DMS114 treated with DMSO at 0.1 percent for 48 hours (cell line): ENCODE measurements around the gene FAM53C.
"Not testable (repeated sequence)": the region's sequence is repeated elsewhere in the genome, so short reads cannot be mapped to it uniquely, and the experiment has no call there.

Experiments used
- DNase-seq: peaks from one replicate; lab custom pipeline; 2025; ENCODE audit not compliant: unreplicated experiment; lab: John Stamatoyannopoulos, UW

Gene FAM53C

GRCh38 chr5:138337685-138338410, at the start of gene FAM53C:
Gene FAM53C (plus strand): TSS chr5:138338266. CDS start chr5:138341336, 3,070 bp downstream.
- DNase-seq: peak; percentile 91

- DNase-seq: no peak
These were observed 48.8 kb upstream of the FAM53C start for GRCh38 chr5:138289296-138289695.

GRCh38 chr5:138303372-138303771, 34.7 kb upstream of the FAM53C start:
- no peak for DNase-seq

DNA sequence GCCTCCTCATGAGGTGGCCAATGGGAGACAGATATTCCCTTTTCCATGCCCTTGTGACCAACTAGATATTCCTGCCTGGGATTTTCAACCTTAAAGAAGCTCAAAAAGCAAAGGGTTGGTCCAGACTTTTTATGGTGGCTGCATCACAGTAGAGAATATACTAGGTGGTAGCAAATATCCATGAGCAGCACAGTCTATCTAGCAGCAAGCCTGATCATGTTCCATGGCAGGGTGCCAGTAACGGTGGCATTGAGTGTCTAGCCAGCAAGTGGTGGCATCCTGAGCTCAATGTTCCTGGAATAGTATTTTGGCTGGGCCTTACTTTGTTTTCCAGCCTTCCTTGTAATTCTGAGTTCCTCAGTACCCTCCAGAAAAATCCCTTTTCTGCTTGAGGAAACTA, 32.3 kb upstream of the FAM53C start:
- DNase-seq: no peak

DNA sequence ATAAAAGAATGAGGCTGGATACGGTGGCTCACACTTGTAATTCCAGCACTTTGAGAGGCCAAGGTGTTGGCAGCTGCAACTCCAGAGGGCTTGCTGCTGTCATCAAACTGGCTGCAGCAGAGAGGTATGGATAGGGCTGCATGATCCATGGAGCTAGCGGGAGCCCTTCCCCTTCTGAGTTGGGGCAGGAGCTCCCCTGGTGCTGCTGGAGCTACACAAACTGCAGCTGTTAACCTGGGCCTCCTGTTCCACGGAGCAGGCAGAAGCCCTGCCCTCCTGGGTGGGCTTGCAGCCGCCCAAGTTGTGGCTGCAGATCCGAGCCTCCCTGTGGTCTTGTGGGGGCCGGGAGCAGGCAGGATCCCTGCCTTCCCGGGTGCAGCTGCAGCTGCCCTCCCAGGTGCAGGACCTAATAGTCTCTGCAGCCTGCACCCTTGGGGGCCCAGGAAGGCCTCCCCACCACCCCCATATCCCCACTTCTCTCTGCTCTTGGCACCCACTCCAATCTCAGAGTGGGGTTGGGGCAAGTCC, 22.3 kb upstream of the FAM53C start:
- no peak for DNase-seq

DNA sequence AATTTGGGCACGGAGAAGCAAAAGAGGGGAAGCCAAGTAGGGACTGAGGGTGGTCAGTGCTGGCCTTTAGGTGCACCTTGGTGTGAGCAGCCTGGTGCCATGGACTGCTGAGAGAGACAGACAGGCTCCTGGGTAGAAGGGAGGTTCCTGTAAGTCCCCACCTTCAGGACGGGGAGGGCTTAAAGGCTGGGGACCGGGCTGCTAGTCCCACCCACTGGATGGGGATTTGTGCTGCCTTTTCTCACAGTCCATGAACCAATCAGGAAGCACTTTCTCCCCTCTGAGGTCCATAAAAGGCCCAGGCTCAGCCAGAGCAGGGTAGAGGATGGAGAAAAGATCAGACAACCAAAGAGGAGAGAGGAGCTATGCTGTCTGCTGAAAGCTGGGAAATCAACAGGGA, 21.7 kb upstream of the FAM53C start:
- no peak for DNase-seq

- not testable (repeated sequence) for DNase-seq
These were observed 19.9 kb upstream of the FAM53C start for GRCh38 chr5:138318211-138318610.

DNA sequence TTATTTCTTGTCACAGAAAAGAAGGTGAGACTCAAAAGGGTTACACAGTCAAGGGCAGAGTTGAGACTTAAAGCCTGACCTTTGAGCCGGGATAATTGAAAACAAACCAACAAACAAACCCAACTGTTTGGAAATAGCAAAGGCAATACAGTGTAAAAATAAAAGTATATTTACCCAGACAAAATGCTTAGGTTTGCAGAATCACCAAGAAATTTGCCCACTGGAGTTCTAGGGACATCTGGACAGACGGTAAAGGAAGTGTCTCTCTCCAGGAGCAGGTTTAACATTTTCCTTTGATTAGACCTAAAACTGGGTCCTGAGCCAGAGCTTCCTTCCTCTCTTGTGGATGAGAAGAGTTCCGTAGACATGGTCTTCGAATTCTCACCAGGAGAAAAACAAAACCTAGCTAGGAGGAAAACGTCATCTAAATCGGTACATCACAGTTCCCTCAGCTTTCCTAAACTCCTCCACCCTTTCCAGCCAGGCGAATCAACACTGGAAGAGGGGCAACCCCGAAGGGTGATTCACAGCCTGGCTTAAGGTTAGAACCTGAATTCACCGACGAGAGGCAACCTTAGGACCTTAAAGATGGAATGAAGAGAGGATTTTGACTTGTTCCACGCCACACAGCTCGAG, 7.1 kb upstream of the FAM53C start:
- no peak for DNase-seq

DNA sequence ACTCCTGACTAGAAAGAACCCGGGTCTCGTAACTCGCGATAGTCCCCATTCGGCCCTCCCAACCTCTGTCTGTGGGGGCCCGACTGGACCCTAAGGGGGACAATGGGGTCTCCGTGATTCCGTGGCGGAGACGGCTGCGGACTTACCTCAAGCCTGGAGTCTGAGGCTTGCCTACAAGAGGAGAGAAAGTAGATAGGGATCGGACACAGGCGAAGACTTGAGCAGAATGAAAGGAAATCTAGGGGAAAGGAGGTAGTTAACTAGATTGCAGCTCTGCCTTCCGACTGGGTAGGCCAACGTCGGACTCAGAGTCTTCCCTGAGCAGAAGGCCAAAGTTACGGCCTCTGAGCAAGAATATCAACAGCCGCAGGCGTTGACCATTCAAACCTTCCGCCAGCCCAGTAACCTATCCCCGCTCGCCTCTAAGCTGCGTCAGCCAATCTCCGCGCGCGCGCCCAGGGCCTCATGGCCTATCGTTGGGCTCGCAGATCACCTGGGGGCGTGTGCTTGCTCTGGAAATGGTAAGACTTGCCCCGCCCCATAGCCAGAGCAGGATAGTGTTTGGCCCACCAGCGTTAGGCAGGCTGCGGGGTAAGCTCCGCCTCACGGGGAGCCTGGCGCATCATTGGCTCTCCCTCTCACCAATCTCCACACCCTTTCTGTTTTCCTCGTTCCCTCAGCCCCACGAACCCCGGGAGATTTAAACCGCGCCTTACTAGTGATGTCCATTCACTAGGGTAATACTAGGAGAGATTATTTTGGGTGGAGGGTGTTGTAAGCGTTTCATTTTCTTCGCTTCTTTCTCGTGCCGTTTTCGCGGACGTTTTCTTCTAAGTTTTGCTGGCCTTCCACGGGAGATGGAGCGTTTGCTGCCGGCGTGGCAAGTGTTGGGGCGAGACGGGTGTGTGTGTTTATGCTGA, 6.4 kb upstream of the FAM53C start, which contains the start of gene CDC25C:
TSS of gene CDC25C (minus strand) at position 356 of the 920 bp plus-strand sequence. CDS start 624 bp downstream, outside the sequence.
- DNase-seq: peak; percentile 99

- no peak for DNase-seq
These were observed 3.1 kb upstream of the FAM53C start for GRCh38 chr5:138334867-138335447.

- no peak for DNase-seq
These were observed 948 bp upstream of the FAM53C start for GRCh38 chr5:138336952-138337684.

DNA sequence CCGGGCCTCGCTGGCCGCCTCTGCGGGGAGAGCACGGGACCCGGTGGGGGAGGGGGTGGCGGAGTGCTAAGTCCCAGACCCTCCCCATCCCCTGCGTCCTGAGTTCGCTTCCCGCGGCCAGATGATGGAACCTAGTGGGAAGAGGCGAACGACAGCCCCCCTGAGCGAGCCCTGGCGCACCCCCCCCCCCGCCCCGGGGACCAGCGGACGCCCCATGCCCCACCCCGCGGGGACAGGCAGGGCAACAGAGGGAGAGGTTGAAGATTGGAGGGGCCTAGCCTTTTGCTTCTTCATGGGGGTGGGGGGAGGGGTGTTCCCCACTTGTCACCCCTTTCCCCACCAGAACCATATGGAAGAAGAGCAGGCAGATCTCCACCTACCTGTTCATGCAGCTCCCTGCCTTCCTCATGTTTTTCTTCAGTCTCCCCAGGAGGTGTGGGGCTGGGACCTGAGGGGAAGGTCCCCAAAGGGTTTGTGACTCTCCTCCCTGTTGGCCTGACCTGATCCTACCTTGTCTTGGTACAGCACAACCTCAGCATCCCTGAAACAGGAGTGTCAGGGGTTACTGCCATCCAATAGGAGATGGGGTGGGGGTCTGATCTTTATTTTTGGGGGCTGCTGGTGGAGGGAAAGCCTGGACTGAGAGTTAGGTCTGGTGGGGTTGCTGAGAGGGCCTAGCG, 485 bp downstream of the FAM53C start:
- DNase-seq: no peak

DNA sequence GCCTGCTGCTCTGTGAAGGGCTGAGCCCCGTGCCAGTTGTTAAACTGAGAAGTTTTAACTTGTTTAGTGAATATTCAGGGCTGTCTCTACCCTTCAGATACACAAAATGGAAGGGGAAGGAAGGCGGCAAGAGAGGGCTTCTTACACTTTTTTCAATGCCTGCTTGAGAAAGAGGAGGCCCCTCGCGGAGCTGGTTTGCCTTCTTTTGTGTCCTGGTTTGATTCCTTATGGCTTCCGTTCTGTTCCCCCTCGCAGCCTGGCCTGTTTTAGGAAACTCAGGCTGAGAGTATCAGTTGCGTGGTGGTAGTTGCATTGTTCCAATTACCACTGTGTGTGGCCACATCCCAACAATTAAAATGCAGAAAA, 1.0 kb downstream of the FAM53C start:
- DNase-seq: no peak

DNA sequence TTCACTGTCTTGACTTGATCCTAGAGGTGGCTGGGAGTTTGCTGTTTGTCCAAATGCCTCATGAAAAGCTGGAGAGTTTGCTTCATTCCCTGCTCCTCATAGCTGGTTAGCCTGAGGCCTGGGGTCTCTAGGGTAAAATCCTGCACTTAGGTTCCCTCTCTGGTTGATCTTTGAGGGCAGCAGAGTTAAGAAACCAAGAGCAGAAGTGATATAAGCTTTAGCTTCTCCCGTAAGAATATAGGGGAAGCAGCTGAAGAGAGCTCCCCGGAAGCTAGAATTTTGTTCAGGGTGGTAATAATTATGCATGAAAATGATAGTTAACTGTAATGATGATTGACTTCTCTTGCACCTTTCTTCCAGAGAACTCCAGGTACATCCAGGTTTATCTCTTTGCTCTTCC, 1.4 kb downstream of the FAM53C start:
- DNase-seq: no peak

- no peak for DNase-seq
These were observed 1.9 kb downstream of the FAM53C start for GRCh38 chr5:138340008-138340407.

GRCh38 chr5:138344887-138345622, 7.0 kb downstream of the FAM53C start:
- no peak for DNase-seq

DNA sequence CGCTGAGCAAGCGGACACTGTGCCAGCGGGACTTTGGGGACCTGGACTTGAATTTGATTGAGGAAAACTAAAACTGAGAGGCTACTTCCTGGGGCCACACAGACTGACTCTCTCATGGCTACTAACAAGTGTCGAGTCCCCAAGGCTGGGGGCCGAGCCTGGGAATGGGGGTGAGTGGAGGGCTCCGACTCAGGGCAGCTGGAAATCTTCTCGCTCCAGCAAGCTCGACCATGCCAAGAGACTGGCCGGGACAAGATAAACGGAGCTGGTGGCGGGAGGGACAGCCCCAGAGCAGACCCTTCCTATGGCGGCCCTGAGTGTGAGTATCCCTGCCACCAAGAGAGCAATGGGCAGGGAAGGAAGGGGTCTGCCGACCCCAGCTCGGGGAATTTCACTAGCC, 8.8 kb downstream of the FAM53C start:
- no peak for DNase-seq

GRCh38 chr5:138349852-138350562, 11.9 kb downstream of the FAM53C start:
- DNase-seq: no peak

DNA sequence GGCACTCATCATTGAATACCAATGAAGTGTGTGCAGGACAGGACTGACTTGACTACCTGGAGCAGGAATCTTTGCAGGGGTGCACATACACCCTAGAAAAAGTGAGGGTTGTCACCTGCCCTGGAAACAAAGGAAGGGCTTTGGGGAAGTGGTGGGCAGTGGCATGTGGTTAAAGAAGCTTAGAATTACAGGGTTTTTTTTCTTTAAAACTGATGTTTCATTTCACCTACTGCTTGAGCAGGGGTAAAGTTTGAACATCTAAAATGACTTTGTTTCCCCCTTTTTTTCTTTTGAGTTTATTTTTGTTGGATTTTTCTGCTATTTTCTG, 12.5 kb downstream of the FAM53C start:
- no peak for DNase-seq
